ENCODE measurements around the gene BUD31. TPM values are rescaled to one million over a fixed set of nuclear protein-coding genes. Genes with fewer than 3 reads are reported as not detected.

The BUD31 gene
- total and polyA plus RNA-seq, 4 donors: 88.5 to 185 (median 115) TPM

DNA sequence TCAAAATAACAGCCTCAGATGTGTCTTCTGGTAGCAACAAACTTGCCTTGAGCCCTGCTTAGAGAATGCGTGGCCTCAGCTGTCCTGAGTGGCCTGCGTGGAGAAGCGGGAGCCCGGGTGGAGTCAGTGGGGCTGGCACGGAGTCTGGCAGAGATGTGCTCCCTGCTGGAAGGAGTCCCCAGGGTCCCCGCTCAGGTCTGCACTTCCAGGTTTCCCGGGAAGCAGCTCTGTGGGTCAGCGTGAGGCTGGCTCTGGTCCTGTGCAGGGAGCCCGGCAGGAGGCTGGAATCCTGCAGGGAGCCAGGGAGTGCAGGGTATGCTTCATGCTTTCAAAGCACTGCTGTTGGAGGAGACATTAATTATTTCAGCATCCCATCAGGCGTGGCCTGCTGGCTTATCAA lies 40.1 kb downstream of the BUD31 start:
- Histone ChIP-seq H3K36me3 (ENCODE audit: control insufficient read depth in 4 of 4, insufficient read depth in 4 of 4, low read length in 4 of 4) (peaks cover 8 to 71% (median 25%) of the 10 kb centered on the region in 4 donors), H3K4me1 (ENCODE audit: control insufficient read depth in 5 of 5, insufficient read depth in 5 of 5, low read length in 5 of 5) (no peaks in the 10 kb centered on the region), H3K4me3 (no peak overlapping the region), H3K27ac (ENCODE audit: low read depth in 1 of 2, low read length in 1 of 2) (no peak overlapping the region), H3K27me3 (ENCODE audit: control insufficient read depth in 3 of 3, insufficient read depth in 3 of 3, low read length in 2 of 3) (no peaks in the 10 kb centered on the region), H3K9me3 (ENCODE audit: control insufficient read depth in 4 of 4, insufficient read depth in 3 of 4, low read length in 3 of 4) (no peaks in the 10 kb centered on the region), H3K9ac (ENCODE audit: insufficient read depth in 1 of 2, low read length in 2 of 2) (no peak overlapping the region)
- DNase-seq (no peak), ATAC-seq (ENCODE audit: insufficient read depth, low FRiP score) (no peak)
- WGBS, 2 donors: 91 to 95% methylated on average over 10 of the region's 10 CpGs
- TF ChIP-seq, protein P1, sequence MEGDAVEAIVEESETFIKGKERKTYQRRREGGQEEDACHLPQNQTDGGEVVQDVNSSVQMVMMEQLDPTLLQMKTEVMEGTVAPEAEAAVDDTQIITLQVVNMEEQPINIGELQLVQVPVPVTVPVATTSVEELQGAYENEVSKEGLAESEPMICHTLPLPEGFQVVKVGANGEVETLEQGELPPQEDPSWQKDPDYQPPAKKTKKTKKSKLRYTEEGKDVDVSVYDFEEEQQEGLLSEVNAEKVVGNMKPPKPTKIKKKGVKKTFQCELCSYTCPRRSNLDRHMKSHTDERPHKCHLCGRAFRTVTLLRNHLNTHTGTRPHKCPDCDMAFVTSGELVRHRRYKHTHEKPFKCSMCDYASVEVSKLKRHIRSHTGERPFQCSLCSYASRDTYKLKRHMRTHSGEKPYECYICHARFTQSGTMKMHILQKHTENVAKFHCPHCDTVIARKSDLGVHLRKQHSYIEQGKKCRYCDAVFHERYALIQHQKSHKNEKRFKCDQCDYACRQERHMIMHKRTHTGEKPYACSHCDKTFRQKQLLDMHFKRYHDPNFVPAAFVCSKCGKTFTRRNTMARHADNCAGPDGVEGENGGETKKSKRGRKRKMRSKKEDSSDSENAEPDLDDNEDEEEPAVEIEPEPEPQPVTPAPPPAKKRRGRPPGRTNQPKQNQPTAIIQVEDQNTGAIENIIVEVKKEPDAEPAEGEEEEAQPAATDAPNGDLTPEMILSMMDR (IDR thresholded peaks at IDR 0.05; ENCODE audit: control extremely low read depth, extremely low read depth): no peak

DNA sequence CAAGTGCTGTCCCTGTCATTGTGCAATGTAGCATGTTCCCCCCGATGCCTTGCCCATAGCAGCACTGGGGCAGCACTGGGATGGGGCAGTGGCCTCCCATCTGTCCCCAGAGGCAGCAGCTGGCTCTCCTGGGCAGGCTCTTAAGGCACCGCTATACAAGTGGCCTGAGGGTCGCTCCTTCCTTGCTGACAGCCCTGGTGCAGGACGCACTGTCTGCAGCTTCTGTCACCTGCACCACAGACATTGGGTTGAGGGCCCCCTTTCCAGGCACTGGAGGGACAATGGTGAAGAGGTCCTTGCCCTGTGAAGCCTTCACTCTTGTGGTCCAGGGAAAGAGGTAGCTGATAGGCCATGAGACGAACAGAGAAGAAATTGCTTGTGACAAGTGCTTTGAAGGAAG lies 40.6 kb downstream of the BUD31 start:
- Histone ChIP-seq H3K4me1 (ENCODE audit: control insufficient read depth in 5 of 5, insufficient read depth in 5 of 5, low read length in 5 of 5) (no peaks in the 10 kb centered on the region), H3K27me3 (ENCODE audit: control insufficient read depth in 3 of 3, insufficient read depth in 3 of 3, low read length in 2 of 3) (no peaks in the 10 kb centered on the region), H3K27ac (ENCODE audit: low read depth in 1 of 2, low read length in 1 of 2) (no peak overlapping the region), H3K9me3 (ENCODE audit: control insufficient read depth in 4 of 4, insufficient read depth in 3 of 4, low read length in 3 of 4) (no peaks in the 10 kb centered on the region), H3K9ac (ENCODE audit: insufficient read depth in 1 of 2, low read length in 2 of 2) (no peak overlapping the region), H3K36me3 (ENCODE audit: control insufficient read depth in 4 of 4, insufficient read depth in 4 of 4, low read length in 4 of 4) (peaks cover 8 to 75% (median 24%) of the 10 kb centered on the region in 4 donors), H3K4me3 (no peak overlapping the region)
- WGBS, 2 donors: 92% methylated on average over 5 of the region's 5 CpGs
- DNase-seq (no peak), ATAC-seq (ENCODE audit: insufficient read depth, low FRiP score) (no peak)
- TF ChIP-seq, protein P1 (IDR thresholded peaks at IDR 0.05; ENCODE audit: control extremely low read depth, extremely low read depth): no peak

DNA sequence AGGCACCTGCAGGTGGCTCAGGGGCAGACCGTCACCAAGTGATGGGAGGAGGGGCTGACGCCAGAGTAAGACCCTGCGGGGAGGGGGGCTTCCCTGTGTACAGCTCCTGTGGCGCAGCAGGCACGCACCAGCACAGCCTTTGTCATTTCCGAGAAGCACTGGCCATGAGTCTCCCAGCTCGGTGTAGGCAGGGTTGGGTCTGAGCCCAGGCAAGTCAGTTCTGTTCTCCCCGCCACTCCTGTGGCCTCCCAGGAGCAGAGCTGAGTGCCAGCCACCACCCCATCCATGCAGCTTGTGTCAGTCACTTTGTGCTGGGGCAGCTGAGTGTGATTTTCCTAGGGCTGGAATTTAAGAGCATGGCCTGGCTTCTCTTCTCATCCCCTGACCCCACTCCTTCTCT lies 43.2 kb downstream of the BUD31 start:
- H3K4me1 ChIP-seq (ENCODE audit: control insufficient read depth in 5 of 5, insufficient read depth in 5 of 5, low read length in 5 of 5): no peaks in the 10 kb centered on the region
- no peak overlapping the region for H3K4me3 ChIP-seq
- no peaks in the 10 kb centered on the region for H3K27me3 ChIP-seq (ENCODE audit: control insufficient read depth in 3 of 3, insufficient read depth in 3 of 3, low read length in 2 of 3)
- no peak overlapping the region for H3K9ac ChIP-seq (ENCODE audit: insufficient read depth in 1 of 2, low read length in 2 of 2)
- WGBS, 2 donors: 92 to 95% methylated on average over 8 of the region's 8 CpGs
- DNase-seq: no peak
- ATAC-seq (ENCODE audit: insufficient read depth, low FRiP score): no peak
- no peak overlapping the region for H3K27ac ChIP-seq (ENCODE audit: low read depth in 1 of 2, low read length in 1 of 2)
- peaks cover 0 to 81% (median 29%) of the 10 kb centered on the region in 4 donors for H3K36me3 ChIP-seq (ENCODE audit: control insufficient read depth in 4 of 4, insufficient read depth in 4 of 4, low read length in 4 of 4)
- H3K9me3 ChIP-seq (ENCODE audit: control insufficient read depth in 4 of 4, insufficient read depth in 3 of 4, low read length in 3 of 4): no peaks in the 10 kb centered on the region
- TF ChIP-seq, protein P1 (IDR thresholded peaks at IDR 0.05; ENCODE audit: control extremely low read depth, extremely low read depth): no peak

DNA sequence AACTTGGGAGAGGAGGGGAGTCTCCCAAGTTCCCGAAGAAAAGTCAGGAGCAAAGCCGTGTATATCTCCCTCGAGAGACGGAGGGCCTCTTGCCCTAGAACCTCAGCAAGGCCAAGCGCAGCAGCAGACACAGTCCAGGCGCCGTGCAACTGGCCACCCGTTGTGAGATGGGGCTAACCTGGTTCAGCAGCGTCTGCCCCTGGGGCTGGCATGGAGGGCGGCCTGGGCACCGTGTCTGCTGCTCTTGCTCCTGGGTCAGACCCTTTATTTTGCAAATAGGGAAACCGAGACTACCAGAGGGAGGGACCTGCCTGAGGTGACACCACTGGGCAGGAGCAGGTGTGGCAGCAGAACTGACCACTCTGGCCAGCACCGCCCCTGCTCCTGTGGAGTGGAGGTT lies 43.8 kb downstream of the BUD31 start:
- Histone ChIP-seq H3K4me3 (no peak overlapping the region), H3K27ac (ENCODE audit: low read depth in 1 of 2, low read length in 1 of 2) (no peak overlapping the region), H3K36me3 (ENCODE audit: control insufficient read depth in 4 of 4, insufficient read depth in 4 of 4, low read length in 4 of 4) (peaks cover 0 to 87% (median 34%) of the 10 kb centered on the region in 4 donors), H3K9me3 (ENCODE audit: control insufficient read depth in 4 of 4, insufficient read depth in 3 of 4, low read length in 3 of 4) (no peaks in the 10 kb centered on the region), H3K27me3 (ENCODE audit: control insufficient read depth in 3 of 3, insufficient read depth in 3 of 3, low read length in 2 of 3) (no peaks in the 10 kb centered on the region), H3K9ac (ENCODE audit: insufficient read depth in 1 of 2, low read length in 2 of 2) (no peak overlapping the region), H3K4me1 (ENCODE audit: control insufficient read depth in 5 of 5, insufficient read depth in 5 of 5, low read length in 5 of 5) (no peaks in the 10 kb centered on the region)
- ATAC-seq (ENCODE audit: insufficient read depth, low FRiP score) (no peak), DNase-seq (no peak)
- 94 to 98% methylated on average over 13 of the region's 13 CpGs for WGBS, 2 donors
- TF ChIP-seq, protein P1 (IDR thresholded peaks at IDR 0.05; ENCODE audit: control extremely low read depth, extremely low read depth): no peak
